HG03460 (cell line): ENCODE data around the gene PPP1CB.

Experiments
- ATAC-seq: cut with Tn5 transposase; IDR thresholded peaks from one replicate; pipeline ENCODE4 v1.9.1; 2021; ENCODE audit not compliant: unreplicated experiment

Gene PPP1CB

GRCh38 chr2:28751252-28751955, at the start of gene PPP1CB:
Gene PPP1CB, plus strand, starts transcription at chr2:28751830. Its CDS starts 295 bp downstream, at chr2:28752125.
- ATAC-seq = peak; percentile 83

- ATAC-seq = no peak
These were observed 49.2 kb upstream of the PPP1CB start for GRCh38 chr2:28702415-28702861.

GRCh38 chr2:28702878-28703277, 48.8 kb upstream of the PPP1CB start:
- ATAC-seq = no peak

- no peak for ATAC-seq
These were observed 47.0 kb upstream of the PPP1CB start for GRCh38 chr2:28704621-28705020.

GRCh38 chr2:28705751-28706440, 45.7 kb upstream of the PPP1CB start:
- no peak for ATAC-seq

- no peak for ATAC-seq
These were observed 44.0 kb upstream of the PPP1CB start for GRCh38 chr2:28707592-28707991.

GRCh38 chr2:28709101-28709500, 42.5 kb upstream of the PPP1CB start:
- no peak for ATAC-seq

GRCh38 chr2:28710545-28710944, 41.1 kb upstream of the PPP1CB start:
- no peak for ATAC-seq

GRCh38 chr2:28713577-28714298, 37.9 kb upstream of the PPP1CB start:
- no peak for ATAC-seq

GRCh38 chr2:28716265-28716865, 35.3 kb upstream of the PPP1CB start:
- ATAC-seq = no peak

GRCh38 chr2:28717339-28717758, 34.3 kb upstream of the PPP1CB start:
- no peak for ATAC-seq

- ATAC-seq = no peak
These were observed 31.3 kb upstream of the PPP1CB start for GRCh38 chr2:28720345-28720744.

GRCh38 chr2:28721601-28722191, 29.9 kb upstream of the PPP1CB start:
- no peak for ATAC-seq

- ATAC-seq = no peak
These were observed 26.5 kb upstream of the PPP1CB start for GRCh38 chr2:28725021-28725711.

- ATAC-seq = no peak
These were observed 25.5 kb upstream of the PPP1CB start for GRCh38 chr2:28726177-28726576.

- no peak for ATAC-seq
These were observed 21.9 kb upstream of the PPP1CB start for GRCh38 chr2:28729698-28730097.

GRCh38 chr2:28730641-28731146, 20.9 kb upstream of the PPP1CB start:
- no peak for ATAC-seq

- ATAC-seq = no peak
These were observed 16.1 kb upstream of the PPP1CB start for GRCh38 chr2:28735511-28735910.

GRCh38 chr2:28736034-28736433, 15.6 kb upstream of the PPP1CB start:
- ATAC-seq = no peak

- ATAC-seq = no peak
These were observed 14.0 kb upstream of the PPP1CB start for GRCh38 chr2:28737655-28738054.
